ENCODE measurements around the gene UXT. TPM values are rescaled to one million over a fixed set of nuclear protein-coding genes. Genes with fewer than 3 reads are reported as not detected.
"Not testable (repeated sequence)": the region's sequence is repeated elsewhere in the genome, so short reads cannot be mapped to it uniquely, and the experiment has no call there.

The UXT gene
- total RNA-seq, 1 donor from 2014 or later = 178 TPM

DNA sequence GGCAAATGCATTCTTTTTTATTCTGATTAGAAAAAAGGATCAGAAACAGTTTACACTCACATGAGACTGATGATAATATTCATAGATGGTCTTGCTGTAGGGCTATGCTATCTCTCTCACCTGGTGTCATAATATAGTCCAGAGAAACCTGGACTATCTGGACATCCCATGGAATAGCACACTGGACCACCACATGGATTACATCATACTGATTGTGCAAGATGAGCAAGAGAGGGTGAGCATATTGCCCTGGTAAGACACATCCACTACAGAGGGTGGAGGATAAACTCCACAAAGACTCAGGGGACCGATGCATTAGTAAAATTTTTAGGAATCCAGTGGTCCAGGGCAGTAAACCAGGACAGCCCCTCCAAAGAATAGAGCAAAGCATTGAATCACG, 47.5 kb downstream of the UXT start:
- TF ChIP-seq, protein P1, sequence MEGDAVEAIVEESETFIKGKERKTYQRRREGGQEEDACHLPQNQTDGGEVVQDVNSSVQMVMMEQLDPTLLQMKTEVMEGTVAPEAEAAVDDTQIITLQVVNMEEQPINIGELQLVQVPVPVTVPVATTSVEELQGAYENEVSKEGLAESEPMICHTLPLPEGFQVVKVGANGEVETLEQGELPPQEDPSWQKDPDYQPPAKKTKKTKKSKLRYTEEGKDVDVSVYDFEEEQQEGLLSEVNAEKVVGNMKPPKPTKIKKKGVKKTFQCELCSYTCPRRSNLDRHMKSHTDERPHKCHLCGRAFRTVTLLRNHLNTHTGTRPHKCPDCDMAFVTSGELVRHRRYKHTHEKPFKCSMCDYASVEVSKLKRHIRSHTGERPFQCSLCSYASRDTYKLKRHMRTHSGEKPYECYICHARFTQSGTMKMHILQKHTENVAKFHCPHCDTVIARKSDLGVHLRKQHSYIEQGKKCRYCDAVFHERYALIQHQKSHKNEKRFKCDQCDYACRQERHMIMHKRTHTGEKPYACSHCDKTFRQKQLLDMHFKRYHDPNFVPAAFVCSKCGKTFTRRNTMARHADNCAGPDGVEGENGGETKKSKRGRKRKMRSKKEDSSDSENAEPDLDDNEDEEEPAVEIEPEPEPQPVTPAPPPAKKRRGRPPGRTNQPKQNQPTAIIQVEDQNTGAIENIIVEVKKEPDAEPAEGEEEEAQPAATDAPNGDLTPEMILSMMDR (conservative IDR thresholded peaks at IDR 0.05; ENCODE audit: low read depth, low read length) = no peak
- DNase-seq (ENCODE audit: low read depth) = no peak
- no peak overlapping the region for H3K4me3 ChIP-seq (ENCODE audit: low read depth, low read length)

DNA sequence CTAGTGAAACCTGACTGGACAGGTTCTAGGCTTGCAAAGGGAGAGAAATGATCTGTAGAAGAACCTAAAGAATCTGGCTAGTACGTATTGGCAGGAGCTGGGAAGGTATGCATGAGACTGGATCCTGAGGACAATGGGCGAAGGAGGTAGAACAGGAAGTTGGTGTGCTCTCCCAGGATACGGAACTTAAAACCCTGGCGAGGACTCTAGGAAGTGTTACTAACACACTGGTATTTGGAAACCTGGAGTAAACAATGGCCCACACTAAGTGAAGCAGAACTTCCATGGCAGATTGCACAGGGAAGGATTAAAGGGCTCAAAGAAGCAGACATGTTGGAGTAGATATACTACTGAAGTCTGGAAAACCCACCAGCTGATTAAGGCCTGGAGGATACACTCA, 48.5 kb downstream of the UXT start:
- H3K4me3 ChIP-seq (ENCODE audit: low read depth, low read length) = no peak overlapping the region
- TF ChIP-seq, protein P1 (conservative IDR thresholded peaks at IDR 0.05; ENCODE audit: low read depth, low read length) = no peak
- no peak for DNase-seq (ENCODE audit: low read depth)

DNA sequence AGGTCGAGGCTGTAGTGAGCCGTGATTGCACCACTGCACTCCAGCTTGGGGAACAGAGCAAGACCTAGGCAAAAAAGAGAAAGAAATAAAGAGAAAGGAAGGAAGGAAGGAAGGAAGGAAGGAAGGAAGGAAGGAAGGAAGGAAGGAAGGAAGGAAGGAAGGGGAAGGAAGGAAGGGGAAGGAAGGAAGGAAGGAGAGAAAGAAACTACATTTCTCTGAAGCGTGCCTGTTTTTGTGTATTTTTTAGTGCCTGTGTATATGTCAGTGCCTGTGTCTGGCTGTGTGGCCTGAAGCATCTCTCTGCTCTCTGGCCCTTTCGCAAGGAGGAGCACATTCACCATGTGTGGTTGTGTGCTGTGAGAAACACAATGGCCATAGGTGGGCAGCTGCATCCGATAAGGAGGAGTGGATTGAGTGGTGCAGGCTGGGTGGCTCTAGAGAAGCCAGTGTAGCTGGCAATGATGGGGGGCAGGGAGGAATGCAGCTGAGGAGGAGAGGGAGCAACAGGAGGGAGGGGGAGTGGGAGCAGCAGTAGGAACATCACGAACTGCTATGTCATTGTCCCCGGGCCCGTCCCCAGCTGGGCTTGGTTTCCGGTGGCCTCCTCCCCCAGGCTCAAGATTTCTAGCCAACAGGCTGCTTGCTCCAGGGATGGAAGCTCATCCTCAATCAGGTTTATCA, 50.7 kb downstream of the UXT start:
- H3K4me3 ChIP-seq (ENCODE audit: low read depth, low read length) = no peak overlapping the region
- TF ChIP-seq, protein P1 (conservative IDR thresholded peaks at IDR 0.05; ENCODE audit: low read depth, low read length) = no peak
- no peak for DNase-seq (ENCODE audit: low read depth)

DNA sequence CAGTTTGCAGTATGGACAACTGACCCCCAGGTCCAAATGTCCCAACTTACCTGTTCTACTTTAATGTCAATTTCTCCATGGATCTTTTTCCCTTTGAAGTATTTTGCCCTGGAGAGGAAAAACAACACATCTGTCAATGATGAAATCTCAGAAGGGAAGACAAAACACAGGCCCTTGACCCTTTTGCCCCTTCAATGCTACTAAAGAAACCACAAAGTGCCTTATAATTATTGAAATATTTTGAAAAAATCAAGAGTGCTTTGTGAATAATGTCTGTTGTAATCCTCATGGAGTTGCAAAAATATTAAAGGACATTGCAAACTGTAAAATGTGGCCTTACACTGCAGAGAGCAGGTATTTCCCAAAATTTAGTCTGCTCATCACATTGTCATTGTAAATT, 51.9 kb downstream of the UXT start:
- DNase-seq (ENCODE audit: low read depth) = no peak

DNA sequence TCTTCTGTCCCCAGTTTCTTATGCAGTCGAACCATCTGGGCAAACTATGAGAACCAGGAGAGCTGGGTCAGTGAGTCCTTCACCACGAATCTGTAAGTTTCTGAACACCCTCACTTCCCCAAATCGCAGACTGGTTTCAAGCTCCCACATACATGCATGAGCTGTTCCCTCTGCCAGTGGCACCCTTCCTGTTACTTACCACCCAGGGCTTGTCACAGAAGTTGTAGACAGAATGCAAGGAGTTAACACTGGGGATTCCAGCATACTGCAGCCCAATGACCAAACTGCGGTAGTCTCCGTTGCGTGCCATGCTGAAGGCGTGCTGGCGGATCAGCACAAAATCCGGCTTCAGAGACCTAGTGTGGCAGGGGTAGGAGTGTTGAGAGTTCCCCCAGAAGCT, 54.0 kb downstream of the UXT start:
- DNase-seq (ENCODE audit: low read depth) = no peak
- H3K4me3 ChIP-seq (ENCODE audit: low read depth, low read length) = no peak overlapping the region
- TF ChIP-seq, protein P1 (conservative IDR thresholded peaks at IDR 0.05; ENCODE audit: low read depth, low read length) = no peak

More for the DNA sequence above, 51.9 kb downstream of the UXT start:
- TF ChIP-seq, protein P1 (conservative IDR thresholded peaks at IDR 0.05; ENCODE audit: low read depth, low read length) = no peak
- no peak overlapping the region for H3K4me3 ChIP-seq (ENCODE audit: low read depth, low read length)

DNA sequence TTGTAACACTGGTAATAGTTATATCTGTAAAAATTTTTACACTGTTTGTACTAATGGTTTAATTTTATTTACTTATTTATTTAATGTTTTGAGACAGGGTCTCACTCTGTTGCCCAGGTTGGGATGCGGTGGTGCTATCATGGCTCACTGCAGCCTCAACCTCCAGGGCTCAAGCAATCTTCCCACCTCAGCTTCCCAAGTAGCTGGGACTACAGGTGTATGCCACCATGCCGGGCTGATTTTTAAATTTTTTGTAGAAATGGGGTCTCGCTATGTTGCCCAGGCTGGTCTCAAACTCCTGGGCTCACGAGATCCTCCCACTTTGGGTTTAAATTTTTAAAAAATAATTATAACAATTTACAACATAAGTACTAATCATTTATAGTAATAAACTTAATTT, 55.9 kb downstream of the UXT start:
- not testable (repeated sequence) for DNase-seq (ENCODE audit: low read depth); H3K4me3 ChIP-seq (ENCODE audit: low read depth, low read length)

Other genes starting within 250 kb of the UXT start
- gene ZNF41, start 176.0 kb downstream of the UXT start, total RNA-seq = 4.4 and 5.0 TPM in 2 replicates
- 31.5 and 43.7 TPM in 2 replicates for gene ARAF, start 98.0 kb downstream of the UXT start, total RNA-seq
- 123 and 241 TPM in 2 replicates for gene TIMP1, start 76.7 kb downstream of the UXT start, total RNA-seq
- 0.12 and 0.65 TPM in 2 replicates for gene SYN1, start 39.3 kb downstream of the UXT start, total RNA-seq
- gene CFP, start 29.2 kb downstream of the UXT start, total RNA-seq = 0.06 and 0.22 TPM in 2 replicates
- 21.9 and 31.8 TPM in 2 replicates for gene ELK1, start 8.6 kb downstream of the UXT start, total RNA-seq
- 2.7 and 16.9 TPM in 2 replicates for gene ZNF81, start 177.7 kb upstream of the UXT start, total RNA-seq

All from epithelial cell of proximal tubule (primary cell).